GM23338 (cell line): ENCODE results near the gene KLC1. TPM values are rescaled to one million over a fixed set of nuclear protein-coding genes. Genes with fewer than 3 reads are reported as not detected.

Experiments
- ATAC-seq: fragments of 200-7000 bp; cut with Tn5 transposase; 3 replicates; pipeline ENCODE4 v1.9.1; 2020
- DNase-seq: peaks from one replicate; pipeline ENCODE4 v3.0.0-alpha.2; 2015; ENCODE audit warnings: low spot score
- H2AFZ ChIP-seq: fragments of 200-600 bp; sonication (generic); 2 replicates; pipeline ENCODE4 v1.8.0; 2016; ENCODE audit warnings: antibody characterized with exemption, mild to moderate bottlenecking, moderate library complexity
- H3F3A ChIP-seq: fragments of 200-600 bp; sonication (generic); replicated peaks from 2 replicates; pipeline ENCODE4 v1.8.0; 2017; ENCODE audit warnings: antibody characterized with exemption, mixed run types, low read depth
- H3K27ac ChIP-seq: fragments of 200-600 bp; sonication (generic); 2 replicates; pipeline ENCODE4 v1.6.1; 2016; ENCODE audit warnings: low read depth
- H3K27me3 ChIP-seq: fragments of 200-600 bp; sonication (generic); 2 replicates; pipeline ENCODE4 v1.8.0; 2016; ENCODE audit warnings: mild to moderate bottlenecking, mixed run types, moderate library complexity; ENCODE audit not compliant: insufficient read depth
- H3K36me3 ChIP-seq: fragments of 200-600 bp; sonication (generic); 2 replicates; pipeline ENCODE4 v1.8.0; 2016; ENCODE audit warnings: mild to moderate bottlenecking; ENCODE audit not compliant: insufficient read depth
- H3K4me1 ChIP-seq: fragments of 200-600 bp; sonication (generic); 2 replicates; pipeline ENCODE4 v1.8.0; 2016; ENCODE audit warnings: mild to moderate bottlenecking, moderate library complexity; ENCODE audit not compliant: insufficient read depth
- H3K4me2 ChIP-seq: fragments of 200-600 bp; sonication (generic); 2 replicates; pipeline ENCODE4 v1.7.1; 2017; ENCODE audit warnings: mixed run types
- H3K4me3 ChIP-seq: fragments of 200-600 bp; sonication (generic); 2 replicates; pipeline ENCODE4 v1.6.1; 2016; ENCODE audit warnings: mixed run types
- H3K79me2 ChIP-seq: fragments of 200-600 bp; sonication (generic); replicated peaks from 2 replicates; pipeline ENCODE4 v1.8.0; 2017; ENCODE audit warnings: mild to moderate bottlenecking; ENCODE audit not compliant: insufficient read depth
- H3K9me2 ChIP-seq: fragments of 200-600 bp; sonication (generic); 2 replicates; pipeline ENCODE4 v1.8.0; 2017; ENCODE audit not compliant: insufficient read depth
- H4K20me1 ChIP-seq: fragments of 200-600 bp; sonication (generic); replicated peaks from 2 replicates; pipeline ENCODE4 v1.8.0; 2017; ENCODE audit warnings: mild to moderate bottlenecking; ENCODE audit not compliant: insufficient read depth
- H3K27ac Mint-ChIP-seq: 2 replicates; pipeline ENCODE4 v1.8.0; 2020; ENCODE audit warnings: inconsistent platforms, mild to moderate bottlenecking, moderate library complexity, mixed read lengths
- H3K27me3 Mint-ChIP-seq: 3 replicates; pipeline ENCODE4 v1.8.0; 2022; ENCODE audit warnings: low read depth, mild to moderate bottlenecking, moderate library complexity, mixed read lengths, inconsistent platforms; ENCODE audit not compliant: insufficient read depth, poor library complexity
- H3K36me3 Mint-ChIP-seq: 3 replicates; pipeline ENCODE4 v1.8.0; 2021; ENCODE audit warnings: low read depth, mild to moderate bottlenecking, inconsistent platforms, moderate library complexity, mixed read lengths
- H3K4me1 Mint-ChIP-seq: 3 replicates; pipeline ENCODE4 v1.8.0; 2020; ENCODE audit warnings: mild to moderate bottlenecking, inconsistent platforms, mixed read lengths
- H3K4me3 Mint-ChIP-seq: 3 replicates; pipeline ENCODE4 v1.8.0; 2021; ENCODE audit warnings: moderate library complexity, mild to moderate bottlenecking, inconsistent platforms, mixed read lengths
- H3K9me3 Mint-ChIP-seq: 3 replicates; pipeline ENCODE4 v1.8.0; 2020; ENCODE audit warnings: moderate library complexity, mild to moderate bottlenecking, inconsistent platforms, mixed read lengths
- ETS1 ChIP-seq: IDR thresholded peaks from 2 replicates; pipeline ENCODE4 v1.6.1; 2016; ENCODE audit warnings: antibody characterized with exemption
- EZH2 ChIP-seq: fragments of 200-600 bp; sonication (generic); IDR thresholded peaks from one replicate; pipeline ENCODE4 v1.8.0; 2017; ENCODE audit warnings: antibody characterized with exemption, mild to moderate bottlenecking, low read depth; ENCODE audit not compliant: unreplicated experiment
- EZH2phosphoT487 ChIP-seq: fragments of 200-600 bp; sonication (generic); IDR thresholded peaks from one replicate; pipeline ENCODE4 v1.8.1; 2018; ENCODE audit warnings: antibody characterized with exemption; ENCODE audit not compliant: unreplicated experiment
- JUNB ChIP-seq: IDR thresholded peaks from one replicate; pipeline ENCODE4 v1.6.1; 2016; ENCODE audit warnings: antibody characterized with exemption; ENCODE audit not compliant: unreplicated experiment
- NANOG ChIP-seq: IDR thresholded peaks from 2 replicates; pipeline ENCODE4 v1.6.1; 2016; ENCODE audit warnings: antibody characterized with exemption, borderline replicate concordance
- POLR2AphosphoS5 ChIP-seq: IDR thresholded peaks from 2 replicates; pipeline ENCODE4 v1.6.1; 2016; ENCODE audit warnings: antibody characterized with exemption, low read depth
- REST ChIP-seq: IDR thresholded peaks from one replicate; pipeline ENCODE4 v1.6.1; 2018; ENCODE audit warnings: antibody characterized with exemption; ENCODE audit not compliant: unreplicated experiment
- STAT1 ChIP-seq: IDR thresholded peaks from one replicate; pipeline ENCODE4 v1.6.1; 2016; ENCODE audit warnings: antibody characterized with exemption; ENCODE audit not compliant: unreplicated experiment
- ZNF114 ChIP-seq: fragments of 250-450 bp; sonication (Bioruptor Pico); IDR thresholded peaks from 2 replicates; pipeline ENCODE4 v1.5.0; 2020; ENCODE audit warnings: mild to moderate bottlenecking, moderate library complexity
- ZNF331 ChIP-seq: fragments of 250-450 bp; sonication (Bioruptor Pico); IDR thresholded peaks from 2 replicates; pipeline ENCODE4 v1.5.0; 2020; ENCODE audit warnings: low read depth, mild to moderate bottlenecking, moderate library complexity
- polyA plus RNA-seq: library from polyadenylated mRNA; unstranded; fragments of >200 nt; fragmentation: Nextera tagmentation; extraction: Ambion mirVana; gene quantifications from 2 replicates; pipeline ENCODE4 v1.2.1, GENCODE V29; 2016
- total RNA-seq: library from RNA; depleted of rRNA; stranded (reverse); fragments of >200 nt; shearing (Covaris generic); gene quantifications from 2 replicates; pipeline ENCODE4 v1.2.3, GENCODE V29; 2014
- TF ChIP-seq, protein P1 (sequence below), 2 experiments: fragments of 200-600 bp in 1 of 2; sonication (generic) in 1 of 2; conservative IDR thresholded peaks; 2 replicates each; pipeline versions ENCODE4 v1.5.1 to v1.6.1; 2016 to 2017; ENCODE audit warnings: antibody characterized with exemption in 2 of 2, low read depth in 2 of 2, mild to moderate bottlenecking in 2 of 2, moderate library complexity in 1 of 2

Gene KLC1
- total and polyA plus RNA-seq, 2 experiments from 2014 or later = 165 to 308 TPM

- no peak for TF ChIP-seq REST
- TF ChIP-seq POLR2AphosphoS5 = no peak
- no peak for TF ChIP-seq ZNF114 (CRISPR knock-in tag)
- TF ChIP-seq EZH2phosphoT487 = no peak
These were observed 15.5 kb upstream of the KLC1 start (continued) for GRCh38 chr14:103613517-103613916.

- H3K4me3 ChIP-seq = no peak overlapping the region
- no peaks in the 10 kb centered on the region for H3K27me3 ChIP-seq
- no peaks in the 10 kb centered on the region for H3K4me1 Mint-ChIP-seq
- H4K20me1 ChIP-seq = no peaks in the 10 kb centered on the region
- no peak overlapping the region for H3K27ac ChIP-seq
- H3K4me1 ChIP-seq = no peaks in the 10 kb centered on the region
- no peaks in the 10 kb centered on the region for H3K9me2 ChIP-seq
- ATAC-seq (peak; percentile 41; the same call in 1 of the 3 replicates), DNase-seq (no peak)
- no peaks in the 10 kb centered on the region for H3K79me2 ChIP-seq
- no peaks in the 10 kb centered on the region for H3K36me3 ChIP-seq
- TF ChIP-seq EZH2 (no peak), ETS1 (no peak), NANOG (no peak), EZH2phosphoT487 (no peak), ZNF331 (CRISPR knock-in tag) (no peak), ZNF114 (CRISPR knock-in tag) (no peak), JUNB (no peak), STAT1 (no peak), REST (no peak), POLR2AphosphoS5 (no peak)
- TF ChIP-seq, protein P1, sequence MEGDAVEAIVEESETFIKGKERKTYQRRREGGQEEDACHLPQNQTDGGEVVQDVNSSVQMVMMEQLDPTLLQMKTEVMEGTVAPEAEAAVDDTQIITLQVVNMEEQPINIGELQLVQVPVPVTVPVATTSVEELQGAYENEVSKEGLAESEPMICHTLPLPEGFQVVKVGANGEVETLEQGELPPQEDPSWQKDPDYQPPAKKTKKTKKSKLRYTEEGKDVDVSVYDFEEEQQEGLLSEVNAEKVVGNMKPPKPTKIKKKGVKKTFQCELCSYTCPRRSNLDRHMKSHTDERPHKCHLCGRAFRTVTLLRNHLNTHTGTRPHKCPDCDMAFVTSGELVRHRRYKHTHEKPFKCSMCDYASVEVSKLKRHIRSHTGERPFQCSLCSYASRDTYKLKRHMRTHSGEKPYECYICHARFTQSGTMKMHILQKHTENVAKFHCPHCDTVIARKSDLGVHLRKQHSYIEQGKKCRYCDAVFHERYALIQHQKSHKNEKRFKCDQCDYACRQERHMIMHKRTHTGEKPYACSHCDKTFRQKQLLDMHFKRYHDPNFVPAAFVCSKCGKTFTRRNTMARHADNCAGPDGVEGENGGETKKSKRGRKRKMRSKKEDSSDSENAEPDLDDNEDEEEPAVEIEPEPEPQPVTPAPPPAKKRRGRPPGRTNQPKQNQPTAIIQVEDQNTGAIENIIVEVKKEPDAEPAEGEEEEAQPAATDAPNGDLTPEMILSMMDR (conservative IDR thresholded peaks at IDR 0.05; ENCODE audit: low read depth in 2 of 2) = no peak
- H3K4me3 Mint-ChIP-seq = no peak overlapping the region
- H3K4me2 ChIP-seq = no peak overlapping the region
- no peaks in the 10 kb centered on the region for H3F3A ChIP-seq
- peaks cover 5% of the 10 kb centered on the region for H3K27me3 Mint-ChIP-seq
- no peak overlapping the region for H2AFZ ChIP-seq
- no peak overlapping the region for H3K27ac Mint-ChIP-seq
- H3K9me3 Mint-ChIP-seq = peaks cover 7% of the 10 kb centered on the region
- 0 out of 3 replicates have a peak, but pooled peaks cover 3% of the 10 kb centered on the region for H3K36me3 Mint-ChIP-seq
These were observed 12.2 kb upstream of the KLC1 start for GRCh38 chr14:103616635-103617300.
